Non-pigmented ciliary epithelial cell (primary cell): ENCODE results near the gene CDK5R1.
A peak's percentile ranks its signal among the peaks of the same experiment; 100 is the strongest.
"Not testable (repeated sequence)": the region's sequence is repeated elsewhere in the genome, so short reads cannot be mapped to it uniquely, and the experiment has no call there.

ENCODE experiments used
- DNase-seq: peaks from one replicate; pipeline ENCODE4 v3.0.0-alpha.2; 2010; ENCODE audit warnings: low read depth

CDK5R1 gene

DNA sequence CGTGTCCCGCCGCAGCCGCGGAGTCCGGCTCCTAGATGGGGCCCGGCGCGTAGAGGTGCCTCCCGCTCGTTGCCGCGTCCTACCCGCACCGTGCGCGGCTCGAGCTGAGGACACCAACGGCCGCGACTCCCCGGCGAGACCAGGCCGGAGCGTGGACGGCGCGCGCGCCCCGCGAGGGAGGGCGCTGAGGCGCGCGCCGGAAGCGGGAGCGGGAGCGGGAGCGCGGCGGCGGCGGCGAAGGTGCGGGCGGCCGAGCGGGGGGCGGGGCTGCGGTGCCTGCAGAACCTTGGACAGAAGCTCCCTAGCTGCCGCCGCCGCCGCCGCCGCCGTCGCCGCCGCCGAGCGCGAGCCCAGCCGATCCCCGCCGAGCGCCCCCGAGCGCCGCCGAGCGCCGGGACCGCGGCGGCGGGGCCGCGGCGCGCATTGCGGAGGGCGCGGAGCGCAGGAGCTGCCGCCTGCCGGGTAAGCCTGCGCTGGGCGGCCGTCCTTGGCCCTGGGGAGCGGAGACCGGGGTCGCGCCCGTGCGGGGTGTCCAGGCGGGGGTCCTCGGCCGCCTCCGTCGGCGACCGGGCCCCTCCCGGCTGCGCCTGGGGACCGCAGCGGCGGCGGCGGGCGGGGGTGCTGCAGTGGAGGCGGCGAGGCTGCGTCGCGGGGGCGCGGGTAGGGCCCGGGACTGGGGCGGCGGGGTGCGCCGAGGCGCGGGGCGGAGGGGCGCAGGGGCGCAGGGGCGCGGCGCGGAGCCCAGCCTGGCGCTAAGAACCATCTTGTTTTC, at the start of gene CDK5R1:
Gene CDK5R1, plus strand, starts transcription at position 293 of the 772 bp plus-strand sequence. CDS start 628 bp downstream, outside the sequence.
- no peak for DNase-seq

- no peak for DNase-seq
Measured at GRCh38 chr17:32440722-32441121, 46.1 kb upstream of the CDK5R1 start.

DNA sequence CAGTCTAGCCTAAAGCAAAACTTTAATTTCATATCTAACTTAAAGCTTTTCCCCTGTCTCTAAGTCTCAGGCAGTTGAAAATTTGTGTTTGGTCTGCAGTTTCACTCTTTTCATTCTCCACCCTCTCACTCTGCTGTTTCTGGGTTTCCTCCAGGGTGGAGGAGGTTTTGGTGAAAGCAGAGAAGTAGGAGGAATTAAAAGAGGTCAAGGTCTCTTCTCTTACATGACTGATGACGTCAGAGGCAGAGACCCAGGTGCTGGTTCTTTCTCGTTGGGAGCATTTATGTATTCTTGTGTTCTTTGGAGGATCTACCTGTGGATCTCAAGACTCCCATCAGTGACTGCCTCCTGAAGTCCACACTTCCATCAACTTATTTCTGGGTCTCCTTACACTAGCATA, 44.9 kb upstream of the CDK5R1 start:
- no peak for DNase-seq

DNA sequence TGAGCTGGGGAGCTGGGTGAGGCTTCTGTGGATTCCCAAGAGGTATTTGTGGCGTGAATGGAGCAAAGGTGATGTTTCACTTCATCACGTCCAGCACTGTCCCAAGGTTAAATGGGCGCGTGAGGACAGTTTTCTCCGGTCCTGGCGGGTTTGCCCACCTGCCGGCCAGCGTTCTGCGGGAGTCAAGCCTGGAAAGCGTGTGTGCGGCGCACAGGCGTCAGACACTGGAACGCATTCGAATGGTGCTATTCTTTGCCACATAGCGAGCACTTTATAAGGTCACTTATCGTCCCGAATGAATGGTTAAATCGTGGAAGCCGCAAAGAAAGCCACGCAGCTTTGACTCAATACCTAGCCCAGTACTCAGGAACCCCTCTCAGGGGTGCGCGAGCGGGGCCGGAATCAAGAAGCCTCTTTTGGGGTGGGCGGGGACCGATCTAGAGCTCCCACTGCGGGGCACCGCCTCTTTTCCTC, 42.9 kb upstream of the CDK5R1 start:
- DNase-seq, result no peak

DNA sequence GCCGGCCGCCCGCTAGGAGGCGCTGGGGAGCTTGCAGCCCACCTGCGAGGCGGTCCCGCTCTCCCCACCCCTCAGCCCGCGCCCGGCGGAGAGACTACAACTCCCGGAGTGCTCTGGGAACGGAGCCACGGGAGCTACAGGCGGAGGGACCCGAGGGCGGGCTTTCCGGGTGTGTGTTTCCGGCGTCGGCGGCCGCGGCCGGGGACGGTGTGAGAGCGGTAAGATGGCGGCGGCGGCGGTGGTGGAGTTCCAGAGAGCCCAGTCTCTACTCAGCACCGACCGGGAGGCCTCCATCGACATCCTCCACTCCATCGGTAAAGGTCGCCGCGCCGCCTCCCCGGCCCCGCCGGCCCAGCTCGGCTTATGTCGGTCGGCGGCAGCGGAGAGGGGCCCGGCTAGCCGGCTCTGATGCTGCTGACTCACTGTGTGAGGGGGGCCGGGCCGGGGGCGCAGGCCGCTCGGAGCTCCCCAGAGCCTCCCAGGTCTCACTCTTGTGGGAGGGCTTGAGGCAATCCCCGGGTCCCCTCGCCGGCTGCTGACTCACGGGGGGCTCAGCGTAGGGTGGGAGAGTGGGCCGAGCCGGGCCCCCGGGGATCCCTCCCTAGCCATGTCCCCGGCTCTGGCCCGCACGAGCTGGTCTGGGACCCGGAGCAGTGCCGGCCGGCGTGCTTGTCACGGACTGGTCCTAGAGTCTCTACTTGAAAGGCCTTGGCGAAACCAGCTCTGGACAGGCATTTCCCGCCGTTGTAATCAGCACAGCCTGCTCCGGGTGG, 42.3 kb upstream of the CDK5R1 start, which contains the start of gene PSMD11:
Gene PSMD11, plus strand, starts transcription at position 210 of the 773 bp plus-strand sequence. Its CDS starts 14 bp downstream, at position 224.
- peak; percentile 83 for DNase-seq

DNA sequence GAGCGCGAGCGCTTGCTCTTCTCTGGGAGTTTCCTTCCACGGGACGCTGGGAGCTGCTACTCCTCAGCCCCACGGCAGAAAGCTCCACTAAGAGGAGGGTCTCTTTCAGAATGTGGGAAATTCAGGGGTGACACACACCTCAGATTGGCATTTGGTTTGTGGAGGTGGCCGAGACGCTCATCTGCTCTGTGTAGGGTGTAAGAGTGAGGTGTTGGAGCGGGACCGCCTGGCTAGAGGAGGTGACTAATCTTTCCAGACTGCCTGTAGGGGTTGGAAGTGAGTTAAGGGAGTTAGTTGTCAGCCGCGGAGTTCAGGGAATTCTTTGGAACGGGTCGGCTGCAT, 41.7 kb upstream of the CDK5R1 start:
- no peak for DNase-seq

GRCh38 chr17:32445497-32445896, 41.3 kb upstream of the CDK5R1 start:
- no peak for DNase-seq

- DNase-seq, result no peak
Measured at GRCh38 chr17:32445971-32446370, 40.8 kb upstream of the CDK5R1 start.

- DNase-seq, result no peak
Measured at GRCh38 chr17:32446949-32447348, 39.8 kb upstream of the CDK5R1 start.

DNA sequence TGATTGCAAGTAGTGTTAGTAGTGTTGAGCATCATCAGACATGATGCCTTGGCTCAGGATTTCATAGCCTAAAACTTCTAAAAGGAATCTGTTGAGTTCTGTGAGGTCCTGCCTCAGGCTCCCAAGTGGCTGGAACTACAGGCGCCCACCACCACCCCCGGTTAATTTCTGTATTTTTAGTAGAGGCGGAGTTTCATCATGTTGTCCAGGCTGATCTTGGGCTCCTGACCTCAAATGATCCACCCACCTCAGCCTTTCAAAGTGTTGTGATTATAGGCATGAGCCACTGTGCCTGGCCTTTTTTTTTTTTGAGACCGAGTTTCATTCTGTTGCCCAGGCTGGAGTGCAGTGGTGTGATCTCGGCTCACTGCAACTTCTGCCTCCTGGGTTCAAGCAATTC, 36.8 kb upstream of the CDK5R1 start:
- no peak for DNase-seq

GRCh38 chr17:32450379-32450778, 36.4 kb upstream of the CDK5R1 start:
- DNase-seq, result not testable (repeated sequence)

GRCh38 chr17:32451879-32452278, 34.9 kb upstream of the CDK5R1 start:
- DNase-seq, result no peak

GRCh38 chr17:32452281-32452680, 34.5 kb upstream of the CDK5R1 start:
- no peak for DNase-seq

GRCh38 chr17:32453370-32453769, 33.4 kb upstream of the CDK5R1 start:
- DNase-seq, result no peak

DNA sequence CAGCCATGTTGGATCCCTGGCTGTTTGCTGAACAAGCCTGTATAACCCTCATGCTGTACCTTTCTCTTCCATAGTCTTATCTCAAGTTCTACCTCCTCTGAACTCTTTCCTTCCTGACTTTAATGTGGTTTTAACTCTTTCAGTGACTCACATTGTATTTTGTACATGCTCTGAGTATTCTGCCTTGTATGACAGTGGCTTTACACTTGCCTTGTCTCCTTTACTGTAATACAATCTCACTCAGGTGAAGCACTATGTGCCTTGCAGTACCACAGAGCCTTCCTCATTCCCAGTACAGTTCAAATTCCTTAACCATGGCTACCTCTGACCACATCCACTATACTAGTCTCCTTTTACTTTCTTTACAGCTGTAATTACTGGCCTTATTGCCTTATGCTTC, 28.4 kb upstream of the CDK5R1 start:
- DNase-seq, result no peak

- no peak for DNase-seq
Measured at GRCh38 chr17:32460054-32460453, 26.7 kb upstream of the CDK5R1 start.

DNA sequence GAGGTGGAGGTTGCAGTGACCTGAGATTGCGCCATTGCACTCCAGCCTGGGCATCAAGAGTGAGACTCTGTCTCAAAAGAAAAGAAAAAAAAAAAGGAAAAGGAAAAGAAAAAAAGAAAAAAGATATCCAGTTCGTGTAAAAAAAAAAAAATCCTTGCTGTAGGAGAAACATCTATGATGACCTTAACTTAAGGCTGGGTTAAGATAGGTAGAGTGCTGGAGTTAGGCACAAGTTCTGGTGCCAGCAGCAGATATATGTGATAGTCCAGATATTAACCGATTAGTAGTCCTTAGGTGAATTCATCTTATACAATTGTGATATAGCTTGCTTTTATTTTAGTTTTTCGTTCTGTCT, 25.3 kb upstream of the CDK5R1 start:
- DNase-seq, result no peak

DNA sequence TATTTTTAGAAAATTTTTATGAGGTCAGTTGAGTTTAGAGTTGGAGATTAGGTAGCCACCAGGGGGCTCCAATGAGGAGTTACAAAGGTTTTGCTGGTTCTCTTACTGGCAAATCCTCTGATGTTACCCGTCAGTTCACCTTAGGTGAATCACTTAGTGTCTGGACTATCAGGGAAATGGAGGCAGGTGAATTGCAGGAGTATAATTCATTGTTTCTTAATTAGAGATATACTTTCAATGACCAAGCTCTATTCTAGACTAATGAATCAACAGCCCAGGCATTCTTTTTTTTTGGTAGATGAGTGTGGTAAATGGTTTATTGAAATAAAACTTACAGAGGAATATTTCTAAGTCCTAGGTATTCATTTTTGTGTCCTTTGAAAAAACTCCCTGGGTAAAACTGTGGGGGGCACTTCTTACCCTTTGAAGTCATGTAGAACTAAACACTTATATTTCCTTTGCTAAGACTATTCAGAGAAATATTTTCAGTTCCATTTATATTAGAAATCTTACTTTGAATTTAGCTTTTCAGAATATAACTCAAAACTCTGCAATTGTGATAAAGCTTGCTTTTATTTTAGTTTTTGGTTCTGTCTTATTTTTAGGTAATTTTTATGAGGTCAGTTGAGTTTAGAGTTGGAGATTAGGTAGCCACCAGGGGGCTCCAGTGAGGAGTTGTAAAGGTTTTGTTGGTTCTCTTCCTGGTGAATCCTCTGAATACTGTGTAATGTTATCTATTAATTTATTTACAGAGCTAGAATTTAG, 24.8 kb upstream of the CDK5R1 start:
- DNase-seq, result no peak

GRCh38 chr17:32463304-32463703, 23.5 kb upstream of the CDK5R1 start:
- DNase-seq, result no peak

DNA sequence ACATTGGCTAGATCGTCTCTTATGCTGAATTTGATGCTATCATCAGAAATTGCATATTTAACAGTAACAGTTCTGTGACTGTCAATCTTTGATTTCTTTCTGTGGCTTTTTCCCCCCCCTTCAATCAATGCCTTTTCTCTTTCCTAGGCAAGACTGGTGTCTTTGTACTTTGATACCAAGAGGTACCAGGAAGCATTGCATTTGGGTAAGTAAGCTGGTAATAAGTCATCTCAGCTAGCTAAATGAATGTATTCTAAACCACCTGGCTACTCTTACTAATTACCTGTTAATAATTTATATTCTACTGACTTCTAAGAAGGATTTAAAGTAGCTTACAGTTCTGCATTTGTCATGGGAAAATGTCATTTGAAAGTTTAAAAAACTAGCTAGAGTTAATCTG, 22.4 kb upstream of the CDK5R1 start:
- DNase-seq, result no peak

DNA sequence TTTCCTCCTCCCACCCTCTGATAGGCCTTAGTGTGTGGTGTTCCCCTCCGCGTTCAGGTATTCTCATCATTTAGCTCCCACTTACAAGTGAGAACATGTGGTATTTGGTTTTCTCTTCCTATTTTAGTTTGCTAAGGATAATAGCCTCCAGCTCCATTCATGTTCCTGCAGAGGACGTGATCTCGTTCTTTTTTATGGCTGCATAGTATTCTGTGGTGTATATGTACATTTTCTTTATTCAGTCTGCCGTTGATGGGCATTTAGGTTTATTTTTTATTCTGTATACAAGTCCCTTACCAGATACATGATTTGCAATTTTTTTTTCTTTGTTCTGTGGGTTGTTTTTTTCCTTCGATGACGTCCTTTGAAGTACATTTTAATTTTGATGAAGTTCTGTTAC, 18.8 kb upstream of the CDK5R1 start:
- no peak for DNase-seq

DNA sequence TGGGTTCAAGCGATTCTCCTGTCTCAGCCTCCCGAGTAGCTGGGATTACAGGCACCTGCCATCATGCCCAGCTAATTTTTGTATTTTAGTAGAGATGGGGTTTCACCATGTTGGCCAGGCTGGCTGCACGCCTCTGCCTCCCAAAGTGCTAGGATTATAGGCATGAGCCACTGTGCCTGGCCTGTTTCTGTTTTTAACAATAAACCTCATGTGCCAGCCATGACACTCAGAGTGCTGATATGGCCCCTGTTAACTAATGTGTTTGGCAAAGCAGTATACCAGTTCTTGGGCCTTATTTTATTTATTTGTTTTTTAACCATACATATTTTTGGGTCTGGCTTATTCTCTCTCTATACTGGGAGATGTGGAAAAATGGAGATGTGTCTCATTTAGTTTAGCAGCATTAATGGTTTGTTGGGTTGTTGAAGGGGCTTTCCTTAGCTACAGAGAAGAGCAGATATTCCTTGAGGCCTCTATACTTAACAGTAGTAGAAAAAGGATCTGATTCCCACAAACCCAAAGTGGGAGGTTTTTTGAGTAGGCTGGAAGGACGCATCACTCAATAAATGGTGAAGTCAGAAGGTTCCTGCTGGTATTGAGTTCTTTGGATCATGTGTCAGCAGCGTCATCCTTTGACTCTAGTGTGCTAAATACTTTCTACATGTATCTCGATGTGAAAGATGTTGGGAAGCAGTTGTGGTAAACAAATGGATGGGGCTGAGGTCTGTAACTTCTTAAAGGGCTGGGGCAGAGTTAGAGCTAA, 16.2 kb upstream of the CDK5R1 start:
- DNase-seq, result no peak
